Naive B cell (primary cell): Measurements from ENCODE around the gene LDLRAD4. TPM values are rescaled to one million over a fixed set of nuclear protein-coding genes. Genes with fewer than 3 reads are reported as not detected.

Experiments
- ATAC-seq, 2 donors: fragments of 150-1000 bp; cut with Tn5 transposase; 2 replicates each; pipeline ENCODE4 v1.10.0; 2021; ENCODE audit warnings: low read depth in 2 of 2, mild to moderate bottlenecking in 2 of 2, moderate library complexity in 2 of 2
- DNase-seq: peaks from one replicate; pipeline ENCODE4 v3.0.0; 2022
- H3K27ac Mint-ChIP-seq, 6 donors: one replicate each; pipeline ENCODE4 v1.8.0; 2020 to 2022; ENCODE audit warnings: mild to moderate bottlenecking in 6 of 6, mixed read lengths in 6 of 6, moderate library complexity in 5 of 6, inconsistent platforms in 2 of 6
- H3K27me3 Mint-ChIP-seq, 3 donors: one replicate each; pipeline ENCODE4 v1.8.0; 2021 to 2022; ENCODE audit warnings: mixed read lengths in 3 of 3, mild to moderate bottlenecking in 1 of 3
- H3K36me3 Mint-ChIP-seq, 2 donors: one replicate each; pipeline ENCODE4 v1.8.0; 2020 to 2022; ENCODE audit warnings: mixed read lengths in 2 of 2, inconsistent platforms in 1 of 2, mild to moderate bottlenecking in 1 of 2
- H3K4me1 Mint-ChIP-seq, 3 donors: one replicate each; pipeline ENCODE4 v1.8.0; 2020 to 2022; ENCODE audit warnings: mixed read lengths in 3 of 3, inconsistent platforms in 1 of 3, mild to moderate bottlenecking in 1 of 3, moderate library complexity in 1 of 3
- H3K4me3 Mint-ChIP-seq, 8 donors: one replicate each; pipeline ENCODE4 v1.8.0; 2020 to 2022; ENCODE audit warnings: mild to moderate bottlenecking in 8 of 8, mixed read lengths in 8 of 8, moderate library complexity in 8 of 8, inconsistent platforms in 2 of 8
- H3K9me3 Mint-ChIP-seq, 7 donors: one replicate each; pipeline ENCODE4 v1.8.0; 2020 to 2022; ENCODE audit warnings: mixed read lengths in 7 of 7, mild to moderate bottlenecking in 5 of 7, inconsistent platforms in 2 of 7, moderate library complexity in 1 of 7
- polyA plus RNA-seq, 6 donors: library from polyadenylated mRNA; unstranded; fragments of 300-500 nt; fragmentation: Illumina TruSeq; gene quantifications; one replicate each; pipeline ENCODE4 v1.2.3, GENCODE V29; 2021; ENCODE audit warnings: low read depth in 6 of 6

LDLRAD4 gene
- polyA plus RNA-seq, 6 donors from 2014 or later = 6.4 to 16.1 (median 9.2) TPM

GRCh38 chr18:13543811-13544732 is 325.5 kb downstream of the LDLRAD4 start:
- ATAC-seq (no peak), DNase-seq (no peak)
- Mint-ChIP-seq H3K4me3 (no peak overlapping the region), H3K27me3 (no peaks in the 10 kb centered on the region), H3K9me3 (peaks cover 0 to 3% (median 0%) of the 10 kb centered on the region in 7 donors), H3K4me1 (peaks cover 9 to 51% (median 37%) of the 10 kb centered on the region in 3 donors), H3K27ac (peak overlapping the region in 2 of 6 donors; percentile 47 to 67), H3K36me3 (peaks cover 0 to 6% of the 10 kb centered on the region in 2 donors)

- DNase-seq (no peak), ATAC-seq (no peak)
- Mint-ChIP-seq H3K4me3 (no peak overlapping the region), H3K27ac (peak overlapping the region in 1 of 6 donors; percentile 72), H3K9me3 (peaks cover 0 to 3% (median 0%) of the 10 kb centered on the region in 7 donors), H3K27me3 (peaks cover 0 to under 1% (median 0%) of the 10 kb centered on the region in 3 donors), H3K36me3 (peaks cover 0 to 6% of the 10 kb centered on the region in 2 donors), H3K4me1 (peaks cover 6 to 51% (median 38%) of the 10 kb centered on the region in 3 donors)
Observed at GRCh38 chr18:13544953-13545352, 326.4 kb downstream of the LDLRAD4 start.

GRCh38 chr18:13545514-13545913 is 327.0 kb downstream of the LDLRAD4 start:
- ATAC-seq (no peak), DNase-seq (no peak)
- peaks cover 6 to 49% (median 40%) of the 10 kb centered on the region in 3 donors for H3K4me1 Mint-ChIP-seq
- peaks cover 0 to 3% (median 0%) of the 10 kb centered on the region in 3 donors for H3K27me3 Mint-ChIP-seq
- peak overlapping the region in 1 of 8 donors; percentile 52 for H3K4me3 Mint-ChIP-seq
- peaks cover 0 to 3% (median 0%) of the 10 kb centered on the region in 7 donors for H3K9me3 Mint-ChIP-seq
- H3K36me3 Mint-ChIP-seq = peaks cover 0 to 6% of the 10 kb centered on the region in 2 donors
- peak overlapping the region in 2 of 6 donors; percentile 72 to 86 for H3K27ac Mint-ChIP-seq

GRCh38 chr18:13545955-13546354 is 327.4 kb downstream of the LDLRAD4 start:
- Mint-ChIP-seq H3K4me3 (no peak overlapping the region), H3K36me3 (peaks cover 0 to 6% of the 10 kb centered on the region in 2 donors), H3K4me1 (peaks cover 7 to 46% (median 38%) of the 10 kb centered on the region in 3 donors), H3K9me3 (peaks cover 0 to 3% (median 0%) of the 10 kb centered on the region in 7 donors), H3K27ac (peak overlapping the region in 1 of 6 donors; percentile 86), H3K27me3 (peaks cover 0 to 3% (median 0%) of the 10 kb centered on the region in 3 donors)
- DNase-seq = no peak
- ATAC-seq = no peak

- ATAC-seq = no peak
- peaks cover 0 to 3% (median 0%) of the 10 kb centered on the region in 7 donors for H3K9me3 Mint-ChIP-seq
- peaks cover 13 to 44% (median 43%) of the 10 kb centered on the region in 3 donors for H3K4me1 Mint-ChIP-seq
- DNase-seq = no peak
- peak overlapping the region in 1 of 6 donors; percentile 15 for H3K27ac Mint-ChIP-seq
- H3K27me3 Mint-ChIP-seq = peaks cover 0 to 3% (median 0%) of the 10 kb centered on the region in 3 donors
- H3K4me3 Mint-ChIP-seq = no peak overlapping the region
- H3K36me3 Mint-ChIP-seq = peaks cover 0 to 6% of the 10 kb centered on the region in 2 donors
Observed at GRCh38 chr18:13546638-13547037, 328.1 kb downstream of the LDLRAD4 start.

- Mint-ChIP-seq H3K4me1 (peaks cover 13 to 45% (median 43%) of the 10 kb centered on the region in 3 donors), H3K27me3 (peaks cover 0 to 3% (median 0%) of the 10 kb centered on the region in 3 donors), H3K36me3 (peaks cover 0 to 6% of the 10 kb centered on the region in 2 donors), H3K9me3 (peaks cover 0 to 3% (median 0%) of the 10 kb centered on the region in 7 donors), H3K27ac (no peak overlapping the region), H3K4me3 (no peak overlapping the region)
- DNase-seq (no peak), ATAC-seq (no peak)
Observed at GRCh38 chr18:13547347-13547746, 328.8 kb downstream of the LDLRAD4 start.

GRCh38 chr18:13548106-13548819 is 329.7 kb downstream of the LDLRAD4 start:
- Mint-ChIP-seq H3K4me1 (peaks cover 13 to 45% (median 43%) of the 10 kb centered on the region in 3 donors), H3K9me3 (peaks cover 0 to 3% (median 0%) of the 10 kb centered on the region in 7 donors), H3K27ac (peak overlapping the region in 1 of 6 donors; percentile 15), H3K4me3 (peak overlapping the region in 2 of 8 donors; percentile 25 to 74), H3K27me3 (peaks cover 0 to 3% (median 0%) of the 10 kb centered on the region in 3 donors), H3K36me3 (peaks cover 0 to 6% of the 10 kb centered on the region in 2 donors)
- ATAC-seq (peak in 1 of 2 donors; percentile 13), DNase-seq (no peak)

- Mint-ChIP-seq H3K4me1 (peaks cover 13 to 45% (median 43%) of the 10 kb centered on the region in 3 donors), H3K4me3 (peak overlapping the region in 7 of 8 donors; percentile 17 to 89 (median 73)), H3K27me3 (peaks cover 0 to 3% (median 0%) of the 10 kb centered on the region in 3 donors), H3K27ac (peak overlapping the region; percentile 1 to 93 (median 34)), H3K9me3 (peaks cover 0 to 3% (median 0%) of the 10 kb centered on the region in 7 donors), H3K36me3 (peaks cover 0 to 6% of the 10 kb centered on the region in 2 donors)
- ATAC-seq (peak; percentile 91), DNase-seq (peak; percentile 39)
Observed at GRCh38 chr18:13548966-13549879, 330.7 kb downstream of the LDLRAD4 start.

- H3K9me3 Mint-ChIP-seq = peaks cover 0 to 3% (median 0%) of the 10 kb centered on the region in 7 donors
- H3K4me3 Mint-ChIP-seq = peak overlapping the region in 2 of 8 donors; percentile 6 to 82
- H3K27ac Mint-ChIP-seq = peak overlapping the region in 5 of 6 donors; percentile 1 to 93 (median 44)
- DNase-seq (no peak), ATAC-seq (no peak)
- peaks cover 13 to 45% (median 43%) of the 10 kb centered on the region in 3 donors for H3K4me1 Mint-ChIP-seq
- peaks cover 0 to 6% of the 10 kb centered on the region in 2 donors for H3K36me3 Mint-ChIP-seq
- H3K27me3 Mint-ChIP-seq = peaks cover 0 to 3% (median 0%) of the 10 kb centered on the region in 3 donors
Observed at GRCh38 chr18:13549880-13550232, 331.3 kb downstream of the LDLRAD4 start.

GRCh38 chr18:13550418-13551304 is 332.1 kb downstream of the LDLRAD4 start:
- Mint-ChIP-seq H3K9me3 (peaks cover 0 to 3% (median 0%) of the 10 kb centered on the region in 7 donors), H3K4me3 (peak overlapping the region in 1 of 8 donors; percentile 30), H3K4me1 (peaks cover 13 to 43% (median 40%) of the 10 kb centered on the region in 3 donors), H3K27me3 (peaks cover 0 to 3% (median 0%) of the 10 kb centered on the region in 3 donors), H3K27ac (peak overlapping the region in 4 of 6 donors; percentile 1 to 88 (median 19)), H3K36me3 (peaks cover 0 to 6% of the 10 kb centered on the region in 2 donors)
- ATAC-seq = no peak
- DNase-seq = no peak

GRCh38 chr18:13551305-13551603 is 332.7 kb downstream of the LDLRAD4 start:
- ATAC-seq = no peak
- Mint-ChIP-seq H3K4me1 (peaks cover 13 to 37% (median 36%) of the 10 kb centered on the region in 3 donors), H3K4me3 (peak overlapping the region in 1 of 8 donors; percentile 30), H3K27ac (peak overlapping the region in 4 of 6 donors; percentile 9 to 80 (median 53)), H3K27me3 (peaks cover 0 to 3% (median 0%) of the 10 kb centered on the region in 3 donors), H3K9me3 (peaks cover 0 to 3% (median 0%) of the 10 kb centered on the region in 7 donors), H3K36me3 (peaks cover 0 to 6% of the 10 kb centered on the region in 2 donors)
- no peak for DNase-seq
